ENCODE data around the gene RNASE4. TPM values are rescaled to one million over a fixed set of nuclear protein-coding genes. Genes with fewer than 3 reads are reported as not detected.

The RNASE4 gene
- total RNA-seq, 1 donor from 2014 or later, result 5.6 TPM

- no peak overlapping the region for H3K4me3 ChIP-seq (ENCODE audit: low read depth, low read length)
- TF ChIP-seq CTCF (IDR thresholded peaks at IDR 0.05; ENCODE audit: insufficient read depth, low read length, poor library complexity, severe bottlenecking), result no peak
- no peak for DNase-seq (ENCODE audit: low read depth)
Measured at GRCh38 chr14:20668969-20669368, 15.4 kb upstream of the RNASE4 start.

GRCh38 chr14:20671597-20672283 is 12.6 kb upstream of the RNASE4 start:
- no peak for DNase-seq (ENCODE audit: low read depth)
- Histone ChIP-seq H3K4me3 (ENCODE audit: low read depth, low read length) (no peak overlapping the region), H3K27me3 (ENCODE audit: control insufficient read depth, insufficient read depth, low read length) (peaks cover 7% of the 10 kb centered on the region), H3K36me3 (ENCODE audit: control insufficient read depth, insufficient read depth, low read length) (no peaks in the 10 kb centered on the region)
- no peak for TF ChIP-seq CTCF (IDR thresholded peaks at IDR 0.05; ENCODE audit: insufficient read depth, low read length, poor library complexity, severe bottlenecking)

More at GRCh38 chr14:20668969-20669368, 15.4 kb upstream of the RNASE4 start:
- Histone ChIP-seq H3K27me3 (ENCODE audit: control insufficient read depth, insufficient read depth, low read length) (peaks cover 2% of the 10 kb centered on the region), H3K36me3 (ENCODE audit: control insufficient read depth, insufficient read depth, low read length) (no peaks in the 10 kb centered on the region)

- H3K4me3 ChIP-seq (ENCODE audit: low read depth, low read length), result no peak overlapping the region
- TF ChIP-seq CTCF (IDR thresholded peaks at IDR 0.05; ENCODE audit: insufficient read depth, low read length, poor library complexity, severe bottlenecking), result no peak
- no peak for DNase-seq (ENCODE audit: low read depth)
- no peaks in the 10 kb centered on the region for H3K36me3 ChIP-seq (ENCODE audit: control insufficient read depth, insufficient read depth, low read length)
- H3K27me3 ChIP-seq (ENCODE audit: control insufficient read depth, insufficient read depth, low read length), result peaks cover 7% of the 10 kb centered on the region
Measured at GRCh38 chr14:20675669-20676068, 8.7 kb upstream of the RNASE4 start.

- H3K36me3 ChIP-seq (ENCODE audit: control insufficient read depth, insufficient read depth, low read length), result no peaks in the 10 kb centered on the region
- no peak for TF ChIP-seq CTCF (IDR thresholded peaks at IDR 0.05; ENCODE audit: insufficient read depth, low read length, poor library complexity, severe bottlenecking)
- H3K27me3 ChIP-seq (ENCODE audit: control insufficient read depth, insufficient read depth, low read length), result peaks cover 7% of the 10 kb centered on the region
- DNase-seq (ENCODE audit: low read depth), result no peak
- H3K4me3 ChIP-seq (ENCODE audit: low read depth, low read length), result no peak overlapping the region
Measured at GRCh38 chr14:20676072-20676471, 8.3 kb upstream of the RNASE4 start.

- Histone ChIP-seq H3K4me3 (ENCODE audit: low read depth, low read length) (no peak overlapping the region), H3K27me3 (ENCODE audit: control insufficient read depth, insufficient read depth, low read length) (peaks cover 5% of the 10 kb centered on the region), H3K36me3 (ENCODE audit: control insufficient read depth, insufficient read depth, low read length) (no peaks in the 10 kb centered on the region)
- no peak for DNase-seq (ENCODE audit: low read depth)
- no peak for TF ChIP-seq CTCF (IDR thresholded peaks at IDR 0.05; ENCODE audit: insufficient read depth, low read length, poor library complexity, severe bottlenecking)
Measured at GRCh38 chr14:20679907-20680306, 4.5 kb upstream of the RNASE4 start.

- Histone ChIP-seq H3K27me3 (ENCODE audit: control insufficient read depth, insufficient read depth, low read length) (peaks cover 5% of the 10 kb centered on the region), H3K4me3 (ENCODE audit: low read depth, low read length) (no peak overlapping the region), H3K36me3 (ENCODE audit: control insufficient read depth, insufficient read depth, low read length) (no peaks in the 10 kb centered on the region)
- no peak for DNase-seq (ENCODE audit: low read depth)
- no peak for TF ChIP-seq CTCF (IDR thresholded peaks at IDR 0.05; ENCODE audit: insufficient read depth, low read length, poor library complexity, severe bottlenecking)
Measured at GRCh38 chr14:20680363-20680762, 4.0 kb upstream of the RNASE4 start.
